Immature natural killer cell (primary cell): ENCODE measurements around the gene KCNQ5. TPM values are rescaled to one million over a fixed set of nuclear protein-coding genes. Genes with fewer than 3 reads are reported as not detected.
"Not testable (repeated sequence)": the region's sequence is repeated elsewhere in the genome, so short reads cannot be mapped to it uniquely, and the experiment has no call there.

Experiments used
- DNase-seq, 3 donors: peaks; one replicate each; pipeline ENCODE4 v3.0.0; 2022; ENCODE audit warnings: mixed read lengths in 1 of 3
- H3K27ac Mint-ChIP-seq, 6 donors: one replicate each; pipeline ENCODE4 v1.8.0; 2020; ENCODE audit warnings: mixed read lengths in 6 of 6, mild to moderate bottlenecking in 5 of 6, inconsistent platforms in 4 of 6, moderate library complexity in 3 of 6
- H3K27me3 Mint-ChIP-seq, 3 donors: one replicate each; pipeline ENCODE4 v1.8.0; 2020 to 2021; ENCODE audit warnings: low read depth in 3 of 3, mild to moderate bottlenecking in 3 of 3, mixed read lengths in 3 of 3, moderate library complexity in 3 of 3, inconsistent platforms in 1 of 3
- H3K36me3 Mint-ChIP-seq, 3 donors: one replicate each; pipeline ENCODE4 v1.8.0; 2020; ENCODE audit warnings: mixed read lengths in 3 of 3, inconsistent platforms in 2 of 3, mild to moderate bottlenecking in 2 of 3
- H3K4me1 Mint-ChIP-seq, 2 donors: one replicate each; pipeline ENCODE4 v1.8.0; 2020; ENCODE audit warnings: inconsistent platforms in 2 of 2, mild to moderate bottlenecking in 2 of 2, mixed read lengths in 2 of 2, moderate library complexity in 1 of 2
- H3K4me3 Mint-ChIP-seq, 5 donors: one replicate each; pipeline ENCODE4 v1.8.0; 2020; ENCODE audit warnings: mild to moderate bottlenecking in 5 of 5, mixed read lengths in 5 of 5, inconsistent platforms in 3 of 5, moderate library complexity in 3 of 5
- H3K9me3 Mint-ChIP-seq, 6 donors: one replicate each; pipeline ENCODE4 v1.8.0; 2020; ENCODE audit warnings: mild to moderate bottlenecking in 6 of 6, mixed read lengths in 6 of 6, inconsistent platforms in 4 of 6, moderate library complexity in 3 of 6
- polyA plus RNA-seq, 3 donors: library from polyadenylated mRNA; unstranded; fragments of 300-500 nt; fragmentation: Illumina TruSeq; gene quantifications; one replicate each; pipeline ENCODE4 v1.2.3, GENCODE V29; 2021

KCNQ5 gene
- polyA plus RNA-seq, 3 donors from 2014 or later = 1.3 to 4.3 (median 1.8) TPM

GRCh38 chr6:72972579-72972978 lies 350.7 kb downstream of the KCNQ5 start:
- Mint-ChIP-seq H3K27ac (no peak overlapping the region), H3K36me3 (no peaks in the 10 kb centered on the region), H3K4me3 (no peak overlapping the region), H3K9me3 (no peaks in the 10 kb centered on the region), H3K4me1 (peaks cover 3 to 12% of the 10 kb centered on the region in 2 donors), H3K27me3 (peaks cover 0 to 2% (median 0%) of the 10 kb centered on the region in 3 donors)
- no peak for DNase-seq

- Mint-ChIP-seq H3K27me3 (peaks cover 0 to 2% (median 0%) of the 10 kb centered on the region in 3 donors), H3K9me3 (peaks cover 0 to 5% (median 0%) of the 10 kb centered on the region in 6 donors), H3K36me3 (peaks cover 0 to 6% (median 0%) of the 10 kb centered on the region in 3 donors), H3K4me1 (peaks cover 3 to 12% of the 10 kb centered on the region in 2 donors), H3K4me3 (no peak overlapping the region), H3K27ac (no peak overlapping the region)
- no peak for DNase-seq
Measured at GRCh38 chr6:72974276-72974675, 352.4 kb downstream of the KCNQ5 start.

GRCh38 chr6:72975352-72975752 lies 353.5 kb downstream of the KCNQ5 start:
- no peak overlapping the region for H3K4me3 Mint-ChIP-seq
- H3K36me3 Mint-ChIP-seq = peaks cover 0 to 6% (median 0%) of the 10 kb centered on the region in 3 donors
- peaks cover 3 to 12% of the 10 kb centered on the region in 2 donors for H3K4me1 Mint-ChIP-seq
- H3K27ac Mint-ChIP-seq = no peak overlapping the region
- peaks cover 0 to 6% (median 0%) of the 10 kb centered on the region in 6 donors for H3K9me3 Mint-ChIP-seq
- DNase-seq = no peak
- peaks cover 0 to 2% (median 0%) of the 10 kb centered on the region in 3 donors for H3K27me3 Mint-ChIP-seq

GRCh38 chr6:72976484-72976883 lies 354.6 kb downstream of the KCNQ5 start:
- Mint-ChIP-seq H3K27me3 (peaks cover 0 to 2% (median 0%) of the 10 kb centered on the region in 3 donors), H3K36me3 (peaks cover 0 to 6% (median 2%) of the 10 kb centered on the region in 3 donors), H3K27ac (no peak overlapping the region), H3K4me3 (no peak overlapping the region), H3K9me3 (peaks cover 0 to 6% (median under 1%) of the 10 kb centered on the region in 6 donors), H3K4me1 (peaks cover 3 to 12% of the 10 kb centered on the region in 2 donors)
- DNase-seq = no peak

- Mint-ChIP-seq H3K4me1 (peaks cover 3 to 17% of the 10 kb centered on the region in 2 donors), H3K36me3 (peaks cover 0 to 11% (median 3%) of the 10 kb centered on the region in 3 donors), H3K9me3 (peaks cover 0 to 11% (median 4%) of the 10 kb centered on the region in 6 donors), H3K4me3 (no peak overlapping the region), H3K27ac (peak overlapping the region in 1 of 6 donors; percentile 44), H3K27me3 (peaks cover 0 to 2% (median 0%) of the 10 kb centered on the region in 3 donors)
- DNase-seq = no peak
Measured at GRCh38 chr6:72977114-72977513, 355.2 kb downstream of the KCNQ5 start.

GRCh38 chr6:72978808-72979207 lies 356.9 kb downstream of the KCNQ5 start:
- peaks cover 0 to 15% (median 3%) of the 10 kb centered on the region in 3 donors for H3K36me3 Mint-ChIP-seq
- not testable (repeated sequence) for DNase-seq, H3K4me3 Mint-ChIP-seq, H3K27ac Mint-ChIP-seq, H3K27me3 Mint-ChIP-seq
- H3K9me3 Mint-ChIP-seq = peaks cover 0 to 17% (median 5%) of the 10 kb centered on the region in 6 donors
- peaks cover 3 to 17% of the 10 kb centered on the region in 2 donors for H3K4me1 Mint-ChIP-seq

- H3K27me3 Mint-ChIP-seq, H3K36me3 Mint-ChIP-seq, H3K4me3 Mint-ChIP-seq, DNase-seq: not testable (repeated sequence)
- peaks cover 0 to 28% (median 6%) of the 10 kb centered on the region in 6 donors for H3K9me3 Mint-ChIP-seq
- H3K4me1 Mint-ChIP-seq = peaks cover 12 to 21% of the 10 kb centered on the region in 2 donors
- H3K27ac Mint-ChIP-seq = peak overlapping the region in 1 of 6 donors; percentile 18
Measured at GRCh38 chr6:72984189-72984831, 362.4 kb downstream of the KCNQ5 start.

GRCh38 chr6:72984981-72985665 lies 363.3 kb downstream of the KCNQ5 start:
- peaks cover 0 to 28% (median 4%) of the 10 kb centered on the region in 6 donors for H3K9me3 Mint-ChIP-seq
- no peaks in the 10 kb centered on the region for H3K27me3 Mint-ChIP-seq
- H3K36me3 Mint-ChIP-seq = peaks cover 3 to 9% (median 6%) of the 10 kb centered on the region in 3 donors
- peak overlapping the region in 2 of 6 donors; percentile 18 to 27 for H3K27ac Mint-ChIP-seq
- H3K4me3 Mint-ChIP-seq = peak overlapping the region in 2 of 5 donors; percentile 15 to 49
- DNase-seq = no peak
- H3K4me1 Mint-ChIP-seq = peaks cover 12 to 21% of the 10 kb centered on the region in 2 donors

GRCh38 chr6:72987301-72987700 lies 365.4 kb downstream of the KCNQ5 start:
- no peak for DNase-seq
- H3K27ac Mint-ChIP-seq = no peak overlapping the region
- peaks cover 12 to 16% of the 10 kb centered on the region in 2 donors for H3K4me1 Mint-ChIP-seq
- H3K4me3 Mint-ChIP-seq = no peak overlapping the region
- H3K36me3 Mint-ChIP-seq = peaks cover 3 to 4% (median 3%) of the 10 kb centered on the region in 3 donors
- no peaks in the 10 kb centered on the region for H3K27me3 Mint-ChIP-seq
- peaks cover 0 to 21% (median 4%) of the 10 kb centered on the region in 6 donors for H3K9me3 Mint-ChIP-seq

- Mint-ChIP-seq H3K4me3 (no peak overlapping the region), H3K36me3 (no peaks in the 10 kb centered on the region), H3K27me3 (peaks cover 0 to 1% (median 0%) of the 10 kb centered on the region in 3 donors)
Measured at GRCh38 chr6:72999995-73000394, 378.1 kb downstream of the KCNQ5 start.

GRCh38 chr6:73000460-73000859 lies 378.6 kb downstream of the KCNQ5 start:
- Mint-ChIP-seq H3K27me3 (no peaks in the 10 kb centered on the region), H3K36me3 (no peaks in the 10 kb centered on the region), H3K4me3 (no peak overlapping the region), H3K9me3 (no peaks in the 10 kb centered on the region), H3K27ac (no peak overlapping the region), H3K4me1 (no peaks in the 10 kb centered on the region)
- DNase-seq = no peak

More at GRCh38 chr6:72999995-73000394, 378.1 kb downstream of the KCNQ5 start:
- Mint-ChIP-seq H3K9me3 (no peaks in the 10 kb centered on the region), H3K27ac (no peak overlapping the region), H3K4me1 (no peaks in the 10 kb centered on the region)
- no peak for DNase-seq

- Mint-ChIP-seq H3K27me3 (no peaks in the 10 kb centered on the region), H3K27ac (no peak overlapping the region), H3K9me3 (no peaks in the 10 kb centered on the region), H3K4me1 (no peaks in the 10 kb centered on the region), H3K36me3 (peaks cover 0 to 12% (median 4%) of the 10 kb centered on the region in 3 donors), H3K4me3 (no peak overlapping the region)
- no peak for DNase-seq
Measured at GRCh38 chr6:73002588-73002987, 380.7 kb downstream of the KCNQ5 start.

- Mint-ChIP-seq H3K27ac (no peak overlapping the region), H3K36me3 (peaks cover 0 to 19% (median 11%) of the 10 kb centered on the region in 3 donors), H3K4me1 (no peaks in the 10 kb centered on the region), H3K9me3 (no peaks in the 10 kb centered on the region), H3K27me3 (no peaks in the 10 kb centered on the region), H3K4me3 (no peak overlapping the region)
- DNase-seq = no peak
Measured at GRCh38 chr6:73003302-73003701, 381.4 kb downstream of the KCNQ5 start.

- H3K36me3 Mint-ChIP-seq = peaks cover 0 to 20% (median 15%) of the 10 kb centered on the region in 3 donors
- no peaks in the 10 kb centered on the region for H3K27me3 Mint-ChIP-seq
- no peaks in the 10 kb centered on the region for H3K4me1 Mint-ChIP-seq
- no peak overlapping the region for H3K27ac Mint-ChIP-seq
- H3K9me3 Mint-ChIP-seq = no peaks in the 10 kb centered on the region
- DNase-seq = no peak
- no peak overlapping the region for H3K4me3 Mint-ChIP-seq
Measured at GRCh38 chr6:73004231-73004630, 382.4 kb downstream of the KCNQ5 start.
